ENCODE results near the gene KIF13A. TPM values are rescaled to one million over a fixed set of nuclear protein-coding genes. Genes with fewer than 3 reads are reported as not detected.

Gene KIF13A
- total RNA-seq, 1 donor from 2014 or later, result 29.0 TPM

DNA sequence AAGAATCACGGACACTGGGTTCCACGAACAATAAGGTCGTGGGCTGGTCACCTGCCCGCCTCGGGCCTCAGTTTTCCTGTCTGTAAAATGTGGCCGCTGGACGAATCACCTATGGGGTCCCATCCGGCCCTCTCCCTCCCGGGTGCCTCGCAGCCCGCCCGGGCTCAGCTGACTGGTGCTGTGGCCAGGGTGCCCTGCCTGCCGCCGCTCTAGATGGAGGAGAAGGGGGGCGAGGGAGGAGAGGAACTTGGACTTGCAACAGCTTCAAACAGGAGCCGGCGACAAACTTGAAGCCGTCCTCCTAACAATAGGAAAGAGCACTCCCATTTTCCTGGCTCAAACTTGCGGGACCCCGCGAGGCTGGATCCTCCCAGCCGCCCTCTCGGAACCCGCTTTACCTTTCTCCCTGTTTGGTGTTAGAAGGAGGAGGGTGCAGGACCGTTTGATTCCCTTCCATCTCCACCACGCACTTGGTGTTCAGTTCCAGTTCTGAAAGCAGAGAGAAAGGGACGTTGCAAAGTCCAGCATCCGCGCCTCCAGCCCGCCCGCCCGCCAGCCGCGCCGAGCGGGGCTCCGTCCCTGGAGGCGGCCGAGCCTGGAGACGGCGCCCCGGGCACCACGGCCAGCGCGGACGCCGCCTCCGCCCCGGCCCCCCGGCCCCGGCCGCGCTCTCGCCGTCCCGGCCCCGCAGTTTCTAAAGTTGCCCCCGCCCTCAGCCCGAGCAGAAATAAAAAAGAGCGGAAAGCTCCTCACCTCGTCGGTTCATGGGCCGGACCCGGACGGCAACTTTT, 584 bp downstream of the KIF13A start:
- H3K36me3 ChIP-seq, result no peaks in the 10 kb centered on the region
- peak overlapping the region; percentile 96 for H3K4me3 Mint-ChIP-seq
- H4K20me1 ChIP-seq (ENCODE audit: low read depth), result peaks cover 26% of the 10 kb centered on the region
- H3K9me3 Mint-ChIP-seq, result peaks cover 2% of the 10 kb centered on the region
- H3K27ac ChIP-seq, result no peak overlapping the region
- H3K79me2 ChIP-seq (ENCODE audit: low read depth), result peaks cover 41% of the 10 kb centered on the region
- TF ChIP-seq EZH2 (IDR thresholded peaks at IDR 0.05), result no peak
- TF ChIP-seq, protein P1, sequence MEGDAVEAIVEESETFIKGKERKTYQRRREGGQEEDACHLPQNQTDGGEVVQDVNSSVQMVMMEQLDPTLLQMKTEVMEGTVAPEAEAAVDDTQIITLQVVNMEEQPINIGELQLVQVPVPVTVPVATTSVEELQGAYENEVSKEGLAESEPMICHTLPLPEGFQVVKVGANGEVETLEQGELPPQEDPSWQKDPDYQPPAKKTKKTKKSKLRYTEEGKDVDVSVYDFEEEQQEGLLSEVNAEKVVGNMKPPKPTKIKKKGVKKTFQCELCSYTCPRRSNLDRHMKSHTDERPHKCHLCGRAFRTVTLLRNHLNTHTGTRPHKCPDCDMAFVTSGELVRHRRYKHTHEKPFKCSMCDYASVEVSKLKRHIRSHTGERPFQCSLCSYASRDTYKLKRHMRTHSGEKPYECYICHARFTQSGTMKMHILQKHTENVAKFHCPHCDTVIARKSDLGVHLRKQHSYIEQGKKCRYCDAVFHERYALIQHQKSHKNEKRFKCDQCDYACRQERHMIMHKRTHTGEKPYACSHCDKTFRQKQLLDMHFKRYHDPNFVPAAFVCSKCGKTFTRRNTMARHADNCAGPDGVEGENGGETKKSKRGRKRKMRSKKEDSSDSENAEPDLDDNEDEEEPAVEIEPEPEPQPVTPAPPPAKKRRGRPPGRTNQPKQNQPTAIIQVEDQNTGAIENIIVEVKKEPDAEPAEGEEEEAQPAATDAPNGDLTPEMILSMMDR (IDR thresholded peaks at IDR 0.05), result no peak
- TF ChIP-seq EZH2phosphoT487 (IDR thresholded peaks at IDR 0.05), result no peak
- H3K36me3 Mint-ChIP-seq, result peaks cover 7% of the 10 kb centered on the region
- H3K27me3 ChIP-seq, result peaks cover 6% of the 10 kb centered on the region
- H3K27ac Mint-ChIP-seq, result peak overlapping the region; percentile 95
- H2AFZ ChIP-seq (replicated peaks), result peak overlapping the region; percentile 98
- H3K4me1 Mint-ChIP-seq, result peaks cover 31% of the 10 kb centered on the region
- DNase-seq (ENCODE audit: low spot score), result peak; percentile 42
- peaks cover 13% of the 10 kb centered on the region for H3F3A ChIP-seq (ENCODE audit: low read depth)
- no peaks in the 10 kb centered on the region for H3K9me3 ChIP-seq (ENCODE audit: low read depth)
- peaks cover 10% of the 10 kb centered on the region for H3K4me1 ChIP-seq
- peaks cover 5% of the 10 kb centered on the region for H3K27me3 Mint-ChIP-seq (ENCODE audit: insufficient read depth, low read depth)
- H3K4me2 ChIP-seq, result peak overlapping the region; percentile 82
- H3K4me3 ChIP-seq, result peak overlapping the region; percentile 98
- no peak overlapping the region for H3K9ac ChIP-seq

DNA sequence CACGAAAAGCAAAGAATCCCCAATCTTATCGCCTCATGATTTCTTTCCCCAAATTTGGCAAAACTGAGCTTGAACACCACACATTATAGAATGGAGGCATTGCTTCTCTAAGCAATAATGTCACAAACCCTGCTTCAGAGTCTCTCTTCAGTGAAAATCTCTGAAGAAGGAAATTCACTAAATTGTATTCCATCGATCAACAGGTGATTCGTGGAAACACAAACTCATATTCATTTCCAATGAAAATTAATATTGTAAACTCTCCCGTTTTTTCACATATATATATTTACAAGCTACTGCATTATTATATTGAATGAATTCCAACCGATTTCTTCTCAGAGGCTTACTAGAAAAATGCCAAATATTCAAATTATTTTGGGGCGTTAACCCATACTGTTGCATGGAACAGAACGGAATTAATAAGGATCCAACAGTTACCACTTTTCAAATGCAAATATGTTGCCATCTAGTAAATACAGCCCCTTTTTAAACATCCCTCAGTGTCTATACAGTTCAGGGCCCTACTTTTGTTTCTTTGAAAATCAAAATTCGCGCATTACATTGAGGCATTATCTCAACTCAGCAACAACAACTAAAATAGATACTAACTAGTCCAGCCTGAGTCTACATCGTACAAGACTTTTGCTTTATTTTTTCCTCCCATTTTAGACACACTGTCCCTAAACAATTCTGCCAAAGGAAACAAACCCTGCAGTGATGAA, 1.3 kb downstream of the KIF13A start:
- H3K9ac ChIP-seq, result no peak overlapping the region
- DNase-seq (ENCODE audit: low spot score), result no peak
- peaks cover 13% of the 10 kb centered on the region for H3F3A ChIP-seq (ENCODE audit: low read depth)
- H3K27me3 ChIP-seq, result peaks cover 6% of the 10 kb centered on the region
- peaks cover 26% of the 10 kb centered on the region for H4K20me1 ChIP-seq (ENCODE audit: low read depth)
- no peaks in the 10 kb centered on the region for H3K9me3 ChIP-seq (ENCODE audit: low read depth)
- Mint-ChIP-seq H3K27ac (peak overlapping the region; percentile 13), H3K4me1 (peaks cover 31% of the 10 kb centered on the region), H3K27me3 (ENCODE audit: insufficient read depth, low read depth) (peaks cover 5% of the 10 kb centered on the region), H3K36me3 (peaks cover 7% of the 10 kb centered on the region), H3K9me3 (peaks cover 2% of the 10 kb centered on the region), H3K4me3 (peak overlapping the region; percentile 96)
- H3K4me1 ChIP-seq, result peaks cover 10% of the 10 kb centered on the region
- H3K79me2 ChIP-seq (ENCODE audit: low read depth), result peaks cover 47% of the 10 kb centered on the region
- no peak overlapping the region for H3K27ac ChIP-seq
- no peaks in the 10 kb centered on the region for H3K36me3 ChIP-seq
- no peak overlapping the region for H2AFZ ChIP-seq (replicated peaks)
- TF ChIP-seq EZH2phosphoT487 (IDR thresholded peaks at IDR 0.05) (no peak), EZH2 (IDR thresholded peaks at IDR 0.05) (no peak)
- TF ChIP-seq, protein P1 (IDR thresholded peaks at IDR 0.05), result no peak
- H3K4me3 ChIP-seq, result peak overlapping the region; percentile 98
- peak overlapping the region; percentile 82 for H3K4me2 ChIP-seq

DNA sequence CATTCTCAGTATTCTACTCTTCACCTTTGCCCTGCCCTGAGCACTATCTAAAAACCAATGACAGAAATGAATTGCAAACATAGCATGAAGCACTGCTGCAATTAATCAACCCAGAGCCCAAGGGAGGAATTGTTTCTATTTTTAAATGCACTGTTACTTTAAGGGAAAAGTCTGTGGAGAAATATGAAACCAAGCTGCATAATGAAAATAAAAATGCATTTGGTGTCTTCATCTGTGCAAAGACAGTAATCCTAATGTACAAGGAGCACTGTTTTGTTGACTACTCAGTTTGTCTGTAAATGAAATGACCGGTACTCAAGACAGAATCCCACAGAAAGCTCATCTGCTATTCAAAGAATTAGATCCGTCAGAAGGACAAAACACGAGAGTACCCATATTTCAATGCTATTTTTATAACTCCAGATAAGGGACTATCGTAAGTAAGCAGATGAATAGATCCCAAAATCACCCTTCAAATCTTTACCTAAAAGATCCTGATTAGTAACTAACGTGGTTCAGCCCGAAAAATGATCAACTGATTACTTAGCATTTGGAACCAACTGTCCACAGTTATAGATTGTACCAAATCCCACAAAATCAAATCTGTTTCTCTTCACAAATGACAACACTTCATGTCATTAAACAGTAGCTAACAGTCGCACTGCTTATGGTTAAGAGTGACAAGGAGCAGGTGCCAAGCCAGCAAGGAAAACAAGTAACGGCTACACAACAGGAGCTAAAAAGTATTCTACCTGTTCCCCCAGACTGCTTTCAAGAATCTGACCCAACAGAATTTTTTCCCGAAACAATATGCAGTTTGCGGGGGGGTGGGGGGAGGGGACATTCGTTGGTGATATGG, 2.4 kb downstream of the KIF13A start:
- peaks cover 13% of the 10 kb centered on the region for H3F3A ChIP-seq (ENCODE audit: low read depth)
- H3K4me3 ChIP-seq, result no peak overlapping the region
- H3K4me1 ChIP-seq, result peaks cover 14% of the 10 kb centered on the region
- Mint-ChIP-seq H3K4me1 (peaks cover 31% of the 10 kb centered on the region), H3K36me3 (peaks cover 11% of the 10 kb centered on the region), H3K4me3 (peak overlapping the region; percentile 78), H3K27me3 (ENCODE audit: insufficient read depth, low read depth) (peaks cover 5% of the 10 kb centered on the region), H3K9me3 (peaks cover 2% of the 10 kb centered on the region), H3K27ac (no peak overlapping the region)
- peaks cover 57% of the 10 kb centered on the region for H3K79me2 ChIP-seq (ENCODE audit: low read depth)
- no peaks in the 10 kb centered on the region for H3K36me3 ChIP-seq
- TF ChIP-seq, protein P1 (IDR thresholded peaks at IDR 0.05), result no peak
- no peak for TF ChIP-seq EZH2 (IDR thresholded peaks at IDR 0.05)
- TF ChIP-seq EZH2phosphoT487 (IDR thresholded peaks at IDR 0.05), result no peak
- peaks cover 6% of the 10 kb centered on the region for H3K27me3 ChIP-seq
- H3K27ac ChIP-seq, result no peak overlapping the region
- no peak for DNase-seq (ENCODE audit: low spot score)
- H2AFZ ChIP-seq (replicated peaks), result no peak overlapping the region
- no peak overlapping the region for H3K4me2 ChIP-seq
- H4K20me1 ChIP-seq (ENCODE audit: low read depth), result peaks cover 26% of the 10 kb centered on the region
- H3K9me3 ChIP-seq (ENCODE audit: low read depth), result no peaks in the 10 kb centered on the region
- no peak overlapping the region for H3K9ac ChIP-seq
